ENCODE data around the gene C1QB. TPM values are rescaled to one million over a fixed set of nuclear protein-coding genes. Genes with fewer than 3 reads are reported as not detected.

Gene C1QB
- total RNA-seq, 1 donor: not detected

DNA sequence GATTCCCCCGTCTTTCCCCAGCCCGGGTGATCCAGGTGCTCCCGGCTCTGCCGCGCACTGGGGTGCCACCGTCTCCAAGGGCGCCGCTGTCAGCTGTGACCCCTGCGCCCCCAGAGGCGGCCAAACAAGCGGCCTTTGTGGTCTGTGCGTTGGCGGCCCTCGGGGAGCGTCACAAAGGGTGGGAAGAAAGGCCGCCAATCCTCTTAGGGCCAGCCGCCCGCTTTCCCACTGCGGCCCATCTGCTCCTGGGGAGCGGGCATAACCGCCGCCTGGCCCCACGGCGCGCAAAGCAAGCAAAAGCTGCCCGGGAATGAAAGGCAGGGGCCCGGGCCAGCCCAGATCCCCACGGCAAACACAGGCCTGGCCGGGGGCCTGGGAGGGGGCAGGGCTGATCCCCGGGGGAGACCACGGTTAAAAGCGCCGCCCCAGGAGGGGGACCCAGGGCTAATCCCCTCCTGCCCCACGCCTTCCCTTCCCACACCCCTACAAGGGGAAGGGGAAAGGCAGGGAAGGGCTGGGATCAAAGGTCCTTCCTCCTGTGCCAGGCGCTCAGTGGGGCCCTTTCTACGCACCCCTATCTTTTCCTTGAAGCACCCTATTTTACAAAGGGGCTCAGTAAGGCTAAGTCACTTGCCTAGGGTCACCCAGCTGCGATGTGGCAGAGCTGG is 24.0 kb downstream of the C1QB start:
- TF ChIP-seq, protein P1, sequence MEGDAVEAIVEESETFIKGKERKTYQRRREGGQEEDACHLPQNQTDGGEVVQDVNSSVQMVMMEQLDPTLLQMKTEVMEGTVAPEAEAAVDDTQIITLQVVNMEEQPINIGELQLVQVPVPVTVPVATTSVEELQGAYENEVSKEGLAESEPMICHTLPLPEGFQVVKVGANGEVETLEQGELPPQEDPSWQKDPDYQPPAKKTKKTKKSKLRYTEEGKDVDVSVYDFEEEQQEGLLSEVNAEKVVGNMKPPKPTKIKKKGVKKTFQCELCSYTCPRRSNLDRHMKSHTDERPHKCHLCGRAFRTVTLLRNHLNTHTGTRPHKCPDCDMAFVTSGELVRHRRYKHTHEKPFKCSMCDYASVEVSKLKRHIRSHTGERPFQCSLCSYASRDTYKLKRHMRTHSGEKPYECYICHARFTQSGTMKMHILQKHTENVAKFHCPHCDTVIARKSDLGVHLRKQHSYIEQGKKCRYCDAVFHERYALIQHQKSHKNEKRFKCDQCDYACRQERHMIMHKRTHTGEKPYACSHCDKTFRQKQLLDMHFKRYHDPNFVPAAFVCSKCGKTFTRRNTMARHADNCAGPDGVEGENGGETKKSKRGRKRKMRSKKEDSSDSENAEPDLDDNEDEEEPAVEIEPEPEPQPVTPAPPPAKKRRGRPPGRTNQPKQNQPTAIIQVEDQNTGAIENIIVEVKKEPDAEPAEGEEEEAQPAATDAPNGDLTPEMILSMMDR (IDR thresholded peaks at IDR 0.05; ENCODE audit: insufficient read depth, low read length): no peak
- no peak overlapping the region for H3K4me3 ChIP-seq (ENCODE audit: low read depth, low read length)
- DNase-seq (ENCODE audit: low read depth): no peak

DNA sequence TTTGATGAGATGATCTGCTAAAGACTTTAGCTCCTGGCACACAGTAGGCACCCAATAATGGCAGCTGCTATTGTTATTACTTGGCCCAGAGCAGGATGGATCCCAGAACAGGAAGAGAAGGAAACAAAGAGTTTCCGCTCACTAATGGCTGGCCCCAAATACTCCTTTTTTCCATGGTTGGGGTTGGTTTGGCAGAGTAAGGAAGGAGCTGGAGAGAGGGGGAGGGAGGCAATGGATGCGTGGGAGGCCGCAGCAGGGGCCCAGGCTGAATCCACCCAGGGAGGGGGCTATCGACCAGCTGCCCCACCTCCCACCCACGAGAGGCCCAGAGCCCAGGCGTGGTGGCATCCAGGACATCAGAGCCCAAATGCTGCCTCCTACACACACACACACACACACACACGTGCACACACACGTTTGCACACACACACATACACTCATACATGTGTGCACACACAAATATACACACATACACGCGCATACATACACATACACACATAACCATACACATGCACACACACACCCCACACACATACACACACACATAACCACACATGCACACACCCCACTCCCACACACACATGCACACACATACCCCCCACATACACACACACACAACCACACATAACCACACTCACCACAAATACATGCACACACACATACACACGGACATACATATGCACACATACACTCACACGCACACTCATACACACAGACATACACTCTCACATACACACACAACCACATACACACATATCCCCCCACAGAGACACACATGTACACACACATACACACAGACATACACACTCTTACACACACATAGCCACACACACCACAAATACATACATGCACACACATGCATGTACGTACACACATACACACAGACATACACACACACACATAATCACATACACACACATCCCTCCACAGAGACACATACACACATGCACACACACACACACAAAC is 25.2 kb downstream of the C1QB start:
- DNase-seq (ENCODE audit: low read depth): no peak
- no peak overlapping the region for H3K4me3 ChIP-seq (ENCODE audit: low read depth, low read length)
- TF ChIP-seq, protein P1 (IDR thresholded peaks at IDR 0.05; ENCODE audit: insufficient read depth, low read length): no peak

DNA sequence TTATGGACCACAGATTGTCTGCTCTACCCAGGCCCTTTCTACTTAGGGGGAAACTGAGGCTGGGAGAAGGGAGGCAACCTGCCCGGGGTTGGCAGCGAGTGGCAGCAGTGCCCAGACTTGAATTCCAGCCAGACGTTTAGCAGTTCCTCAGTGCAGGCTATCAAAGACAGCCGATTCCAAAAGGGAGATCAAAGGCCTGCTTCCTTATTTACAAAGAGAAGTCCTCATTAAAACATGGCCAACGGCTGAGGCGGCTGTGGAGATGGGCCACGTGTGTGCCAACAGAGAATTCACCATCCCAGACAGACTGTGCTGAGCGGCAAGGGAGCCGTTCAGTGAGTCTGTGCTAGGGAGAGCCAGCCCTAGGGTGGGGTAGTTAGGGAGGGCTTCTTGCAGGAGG is 27.7 kb downstream of the C1QB start:
- TF ChIP-seq, protein P1 (IDR thresholded peaks at IDR 0.05; ENCODE audit: insufficient read depth, low read length): no peak
- DNase-seq (ENCODE audit: low read depth): no peak
- H3K4me3 ChIP-seq (ENCODE audit: low read depth, low read length): no peak overlapping the region

DNA sequence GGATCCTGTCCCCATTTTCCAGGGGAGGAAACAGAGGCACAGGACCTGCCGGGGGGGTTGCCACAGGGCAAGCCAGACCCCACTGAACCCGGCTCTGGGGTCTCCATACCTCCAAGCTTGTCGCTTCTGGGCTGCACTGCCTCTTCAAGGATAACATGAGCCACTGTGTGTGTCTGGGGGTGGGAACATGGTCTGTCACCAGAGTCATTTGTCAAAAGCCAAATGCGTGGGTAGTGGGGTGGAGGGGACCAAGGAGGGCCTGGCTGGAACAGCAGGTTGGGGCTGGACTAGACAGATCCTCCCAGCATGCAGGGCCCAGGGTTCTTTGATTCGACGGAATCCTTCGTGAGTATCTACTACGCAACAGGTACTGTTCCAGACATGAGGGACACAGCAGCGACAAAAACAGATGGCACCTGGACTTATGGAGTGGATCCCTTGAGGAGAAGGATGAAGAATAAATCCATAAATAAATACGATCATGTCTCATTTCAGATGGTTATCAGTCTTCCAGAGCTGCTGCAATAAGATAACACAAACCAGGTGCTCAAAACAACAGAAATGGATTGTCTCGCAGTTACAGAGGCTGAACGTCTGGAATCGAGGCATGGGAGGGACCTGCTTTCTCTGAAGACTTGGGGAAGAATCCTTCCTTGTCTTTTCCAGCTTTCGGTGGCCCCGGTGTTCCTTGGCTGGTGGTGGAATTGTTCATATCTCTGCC is 28.7 kb downstream of the C1QB start:
- no peak overlapping the region for H3K4me3 ChIP-seq (ENCODE audit: low read depth, low read length)
- no peak for DNase-seq (ENCODE audit: low read depth)
- TF ChIP-seq, protein P1 (IDR thresholded peaks at IDR 0.05; ENCODE audit: insufficient read depth, low read length): no peak

DNA sequence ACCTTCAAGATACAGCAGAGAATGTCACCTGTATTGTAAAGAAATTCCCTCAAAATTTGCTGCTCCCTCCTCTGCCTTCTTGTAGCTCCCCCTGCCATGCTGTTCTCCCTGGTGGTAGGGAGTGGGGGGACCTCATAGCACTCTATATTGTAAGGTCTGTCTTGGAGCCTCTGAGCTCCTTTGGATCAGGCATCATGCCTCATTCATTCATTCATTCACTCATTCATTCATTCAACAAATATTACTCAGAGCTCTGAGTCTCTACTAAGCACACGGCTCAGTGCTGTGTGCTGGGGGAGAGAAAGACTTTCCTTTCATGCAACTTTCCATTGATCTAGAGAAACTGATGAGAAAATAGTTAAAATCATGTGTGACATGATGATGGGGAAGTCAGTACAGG is 30.5 kb downstream of the C1QB start:
- no peak overlapping the region for H3K4me3 ChIP-seq (ENCODE audit: low read depth, low read length)
- no peak for DNase-seq (ENCODE audit: low read depth)
- TF ChIP-seq, protein P1 (IDR thresholded peaks at IDR 0.05; ENCODE audit: insufficient read depth, low read length): no peak

DNA sequence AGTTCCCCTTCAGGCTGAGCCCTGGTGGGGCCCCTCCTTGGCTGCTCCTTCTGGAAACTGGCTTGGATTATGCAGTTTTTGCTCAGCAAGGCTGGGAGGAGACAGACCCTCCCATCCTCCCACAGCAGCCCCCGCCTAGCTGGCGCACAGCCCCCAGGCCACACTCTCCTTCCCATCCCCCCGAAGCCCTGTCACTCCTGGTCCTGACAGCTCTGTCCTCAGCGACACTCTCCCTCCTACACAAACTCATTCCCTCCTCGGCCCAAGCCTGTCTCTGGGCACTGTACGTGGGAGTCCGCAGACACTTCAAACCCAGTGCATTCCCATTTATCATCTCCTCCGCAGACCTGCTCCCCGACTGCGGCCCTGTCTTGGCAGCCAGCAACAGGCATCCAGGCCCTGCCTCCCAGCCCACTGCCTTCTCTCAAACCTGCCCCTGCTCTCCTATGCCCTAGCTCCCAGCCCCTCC is 32.6 kb downstream of the C1QB start:
- DNase-seq (ENCODE audit: low read depth): no peak
- TF ChIP-seq, protein P1 (IDR thresholded peaks at IDR 0.05; ENCODE audit: insufficient read depth, low read length): no peak

More for the DNA sequence above, 32.6 kb downstream of the C1QB start:
- no peak overlapping the region for H3K4me3 ChIP-seq (ENCODE audit: low read depth, low read length)
